AG09309 (cell line): ENCODE data around the gene ACKR2.

ENCODE experiments used
- DNase-seq: peaks from one replicate; pipeline ENCODE4 v3.0.0-alpha.2; 2010; ENCODE audit warnings: low read depth
- H3K4me3 ChIP-seq: 2 replicates; pipeline ENCODE4 v1.5.1; 2011; ENCODE audit warnings: mild to moderate bottlenecking, low read depth, low read length, moderate library complexity; ENCODE audit not compliant: control insufficient read depth
- TF ChIP-seq, protein P1 (sequence below): IDR thresholded peaks from 2 replicates; pipeline ENCODE4 v1.5.1; 2011; ENCODE audit warnings: mild to moderate bottlenecking, low read depth, low read length, inconsistent platforms; ENCODE audit not compliant: insufficient read depth, control insufficient read depth; ENCODE audit errors: missing control alignments

Gene ACKR2, protein sequence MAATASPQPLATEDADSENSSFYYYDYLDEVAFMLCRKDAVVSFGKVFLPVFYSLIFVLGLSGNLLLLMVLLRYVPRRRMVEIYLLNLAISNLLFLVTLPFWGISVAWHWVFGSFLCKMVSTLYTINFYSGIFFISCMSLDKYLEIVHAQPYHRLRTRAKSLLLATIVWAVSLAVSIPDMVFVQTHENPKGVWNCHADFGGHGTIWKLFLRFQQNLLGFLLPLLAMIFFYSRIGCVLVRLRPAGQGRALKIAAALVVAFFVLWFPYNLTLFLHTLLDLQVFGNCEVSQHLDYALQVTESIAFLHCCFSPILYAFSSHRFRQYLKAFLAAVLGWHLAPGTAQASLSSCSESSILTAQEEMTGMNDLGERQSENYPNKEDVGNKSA

DNA sequence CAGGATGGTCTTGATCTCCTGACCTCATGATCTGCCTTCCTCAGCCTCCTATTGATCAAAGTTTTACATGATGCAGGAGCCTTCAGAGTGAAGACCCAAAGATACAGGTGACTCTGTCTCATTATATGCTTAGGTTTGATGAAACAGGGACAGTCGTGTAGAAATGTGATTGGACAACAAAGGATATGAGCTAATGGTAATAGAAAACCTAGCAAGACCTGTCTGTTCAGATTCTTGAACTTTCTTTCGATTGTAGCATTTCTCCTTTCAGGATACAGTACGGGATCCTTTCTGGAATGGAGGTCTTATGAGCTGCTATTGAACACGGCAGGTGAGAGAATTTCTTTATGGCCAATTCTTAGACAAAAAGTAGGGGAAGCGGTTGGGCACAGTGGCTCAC, at the start of gene ACKR2:
TSS of gene ACKR2 (plus strand) at position 244 of the 400 bp plus-strand sequence. CDS start 55,058 bp downstream, outside the sequence.
- no peak within 1 kb of the TSS for H3K4me3 ChIP-seq
- DNase-seq = no peak
- TF ChIP-seq, protein P1, sequence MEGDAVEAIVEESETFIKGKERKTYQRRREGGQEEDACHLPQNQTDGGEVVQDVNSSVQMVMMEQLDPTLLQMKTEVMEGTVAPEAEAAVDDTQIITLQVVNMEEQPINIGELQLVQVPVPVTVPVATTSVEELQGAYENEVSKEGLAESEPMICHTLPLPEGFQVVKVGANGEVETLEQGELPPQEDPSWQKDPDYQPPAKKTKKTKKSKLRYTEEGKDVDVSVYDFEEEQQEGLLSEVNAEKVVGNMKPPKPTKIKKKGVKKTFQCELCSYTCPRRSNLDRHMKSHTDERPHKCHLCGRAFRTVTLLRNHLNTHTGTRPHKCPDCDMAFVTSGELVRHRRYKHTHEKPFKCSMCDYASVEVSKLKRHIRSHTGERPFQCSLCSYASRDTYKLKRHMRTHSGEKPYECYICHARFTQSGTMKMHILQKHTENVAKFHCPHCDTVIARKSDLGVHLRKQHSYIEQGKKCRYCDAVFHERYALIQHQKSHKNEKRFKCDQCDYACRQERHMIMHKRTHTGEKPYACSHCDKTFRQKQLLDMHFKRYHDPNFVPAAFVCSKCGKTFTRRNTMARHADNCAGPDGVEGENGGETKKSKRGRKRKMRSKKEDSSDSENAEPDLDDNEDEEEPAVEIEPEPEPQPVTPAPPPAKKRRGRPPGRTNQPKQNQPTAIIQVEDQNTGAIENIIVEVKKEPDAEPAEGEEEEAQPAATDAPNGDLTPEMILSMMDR = no peak

DNA sequence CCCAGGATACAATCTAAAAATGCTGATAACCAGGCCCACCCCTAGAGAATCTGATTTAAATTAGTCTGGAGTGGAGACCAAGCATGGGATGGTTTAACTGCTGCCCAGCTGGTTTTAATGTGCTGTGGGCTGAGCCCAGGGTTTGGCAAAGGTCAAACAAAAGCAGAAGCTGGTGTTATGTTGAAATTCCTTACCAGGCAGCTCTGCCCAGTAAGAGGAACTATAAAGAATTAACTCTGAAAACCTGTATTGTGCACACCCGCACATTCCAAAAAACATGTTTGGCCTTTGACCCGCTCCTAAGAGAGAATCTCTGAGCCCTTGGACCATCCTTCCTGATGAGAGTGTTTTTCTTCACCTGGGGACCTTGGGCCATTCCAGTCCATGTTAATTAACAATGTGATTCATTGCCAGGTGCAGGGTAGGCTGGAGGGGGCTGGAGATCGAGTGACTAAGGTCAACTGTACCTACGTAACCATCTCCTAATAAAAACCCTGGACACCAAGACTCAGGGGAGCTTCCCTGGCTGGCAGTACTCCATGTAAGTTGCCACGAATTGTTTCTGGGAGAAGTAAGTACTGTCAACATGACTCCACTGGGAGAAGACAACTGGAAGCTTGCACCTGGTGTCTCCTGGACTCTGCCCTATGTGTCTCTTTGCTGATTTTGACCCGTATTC, 47.1 kb upstream of the ACKR2 start:
- DNase-seq = no peak
- H3K4me3 ChIP-seq = no peak overlapping the region
- TF ChIP-seq, protein P1 = no peak

DNA sequence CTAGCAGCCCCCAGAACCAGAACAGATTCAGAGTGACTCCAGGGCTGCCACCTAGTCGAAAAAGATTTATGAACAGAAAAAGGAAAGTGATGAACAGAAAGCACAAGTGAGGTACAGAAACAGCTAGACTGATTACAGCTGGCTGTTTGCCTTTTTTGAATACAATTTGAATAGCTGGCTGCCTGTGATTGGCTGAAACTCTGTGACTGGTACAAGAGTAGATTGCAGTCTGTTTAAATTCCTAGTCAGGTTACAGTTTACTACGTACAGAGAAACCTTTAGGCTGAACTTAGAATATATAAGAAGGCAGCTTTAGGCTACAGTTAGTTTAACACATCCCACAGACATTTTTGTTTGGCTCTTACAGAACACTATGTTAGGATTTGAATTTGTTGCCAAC, 46.2 kb upstream of the ACKR2 start:
- TF ChIP-seq, protein P1 = no peak
- DNase-seq = no peak
- H3K4me3 ChIP-seq = no peak overlapping the region

DNA sequence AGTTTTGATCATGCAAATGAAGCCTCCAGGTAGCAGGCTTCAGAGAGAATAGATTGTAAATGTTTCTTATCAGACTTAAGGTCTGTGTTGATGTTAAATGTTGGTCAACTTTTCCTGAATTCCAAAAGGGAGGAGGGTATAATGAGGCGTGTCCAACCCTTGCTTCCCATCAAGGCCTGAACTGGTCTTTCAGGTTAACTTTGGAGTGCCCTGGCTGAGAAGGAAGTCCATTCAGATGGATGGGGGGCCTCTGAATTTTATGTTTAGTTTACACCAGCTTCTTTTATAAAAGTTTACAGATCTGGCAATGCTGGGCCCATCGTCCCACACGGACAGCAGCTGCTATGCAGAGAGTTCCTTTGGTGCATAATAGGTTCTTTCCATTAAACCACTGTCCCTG, 45.1 kb upstream of the ACKR2 start:
- TF ChIP-seq, protein P1 = no peak
- H3K4me3 ChIP-seq = no peak overlapping the region
- no peak for DNase-seq

DNA sequence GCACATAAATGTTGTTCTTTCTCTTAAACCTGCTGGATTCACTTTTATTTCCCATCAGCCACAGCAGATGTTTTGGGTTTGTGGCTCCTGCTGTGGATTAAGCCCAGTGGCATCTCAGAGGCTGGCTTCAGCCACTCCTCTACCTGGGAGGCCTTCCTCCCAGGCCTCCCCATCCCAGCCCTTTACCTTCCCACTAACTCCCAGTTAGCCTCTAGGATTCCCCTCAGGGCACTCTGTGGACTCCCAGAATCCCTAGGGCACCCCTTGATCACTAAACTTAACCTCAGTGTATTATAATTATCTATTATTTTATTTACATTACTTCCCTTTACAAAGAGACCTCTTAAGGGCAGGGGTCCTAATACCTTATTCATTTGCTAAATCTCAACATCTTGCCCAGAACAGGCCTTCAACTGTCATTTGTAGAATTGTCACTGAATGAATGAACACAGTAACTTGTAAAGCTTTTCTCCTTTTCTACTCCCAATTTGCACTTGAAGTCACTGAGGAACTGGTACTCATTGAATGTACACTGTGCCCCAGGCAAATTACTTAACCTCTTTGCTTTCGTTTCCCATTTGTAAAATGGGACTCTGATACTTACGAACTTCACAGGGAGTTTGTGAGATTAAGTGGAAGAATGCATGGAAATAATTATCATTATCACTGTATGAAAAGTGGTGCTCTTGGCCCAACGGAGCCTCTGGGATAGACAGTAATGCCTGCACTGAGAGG, 44.5 kb upstream of the ACKR2 start:
- H3K4me3 ChIP-seq = no peak overlapping the region
- no peak for DNase-seq
- TF ChIP-seq, protein P1 = no peak

DNA sequence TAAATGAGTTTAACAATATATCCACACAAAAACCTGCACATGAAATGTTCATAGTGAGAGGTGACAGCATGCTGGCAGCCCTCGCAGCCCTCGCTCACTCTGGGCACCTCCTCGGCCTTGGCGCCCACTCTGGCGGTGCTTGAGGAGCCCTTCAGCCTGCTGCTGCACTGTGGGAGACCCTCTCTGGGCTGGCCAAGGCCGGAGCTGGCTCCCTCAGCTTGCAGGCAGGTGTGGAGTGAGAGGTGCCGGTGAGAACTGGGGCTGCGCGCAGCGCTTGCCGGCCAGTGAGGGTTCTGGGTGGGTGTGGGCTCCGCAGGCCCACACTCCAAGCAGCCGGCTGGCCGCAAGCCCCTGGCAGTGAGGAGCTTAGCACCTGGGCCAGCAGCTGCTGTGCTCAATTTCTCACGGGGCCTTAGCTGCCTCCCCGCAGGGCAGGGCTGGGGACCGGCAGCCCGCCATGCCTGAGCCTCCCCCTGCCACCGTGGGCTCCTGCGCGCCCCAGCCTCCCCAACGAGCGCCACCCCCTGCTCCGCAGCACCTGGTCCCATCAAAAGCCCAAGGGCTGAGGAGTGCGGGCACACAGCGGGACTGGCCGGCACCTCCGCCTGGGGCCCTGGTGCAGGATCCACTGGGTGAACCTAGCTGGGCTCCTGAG, 39.6 kb upstream of the ACKR2 start:
- TF ChIP-seq, protein P1 = no peak
- DNase-seq = no peak
- H3K4me3 ChIP-seq = no peak overlapping the region
